ENCODE data around the gene SUMO3.

The SUMO3 gene

GRCh38 chr21:44766818-44767354 lies 51.0 kb downstream of the SUMO3 start:
- no peak overlapping the region for H3K4me3 ChIP-seq (ENCODE audit: low read depth, low read length)
- peaks cover 12% of the 10 kb centered on the region for H3K36me3 ChIP-seq (replicated peaks)
- no peaks in the 10 kb centered on the region for H3K27me3 ChIP-seq (replicated peaks)
- no peak overlapping the region for H3K27ac ChIP-seq
- no peak for TF ChIP-seq CTCF (IDR thresholded peaks at IDR 0.05; ENCODE audit: low read depth, low read length, missing control alignments)
- in situ Hi-C loops (cut with HindIII; ENCODE audit: low pct_ligation_motif_present, low sequenced_read_pairs), result no loop called here
- DNase-seq, result no peak

- H3K4me3 ChIP-seq (ENCODE audit: low read depth, low read length), result no peak overlapping the region
- H3K27me3 ChIP-seq (replicated peaks), result no peaks in the 10 kb centered on the region
- H3K27ac ChIP-seq, result no peak overlapping the region
- H3K36me3 ChIP-seq (replicated peaks), result peaks cover 12% of the 10 kb centered on the region
- no peak for DNase-seq
- TF ChIP-seq CTCF (IDR thresholded peaks at IDR 0.05; ENCODE audit: low read depth, low read length, missing control alignments), result no peak
- in situ Hi-C loops (cut with HindIII; ENCODE audit: low pct_ligation_motif_present, low sequenced_read_pairs), result no loop called here
Measured at GRCh38 chr21:44766014-44766817, 51.6 kb downstream of the SUMO3 start.

GRCh38 chr21:44765231-44766013 lies 52.4 kb downstream of the SUMO3 start:
- no peak for TF ChIP-seq CTCF (IDR thresholded peaks at IDR 0.05; ENCODE audit: low read depth, low read length, missing control alignments)
- Histone ChIP-seq H3K4me3 (ENCODE audit: low read depth, low read length) (no peak overlapping the region), H3K27ac (no peak overlapping the region), H3K36me3 (replicated peaks) (peaks cover 11% of the 10 kb centered on the region), H3K27me3 (replicated peaks) (no peaks in the 10 kb centered on the region)
- in situ Hi-C loops (cut with HindIII; ENCODE audit: low pct_ligation_motif_present, low sequenced_read_pairs), result no loop called here
- no peak for DNase-seq

- no peak for DNase-seq
- TF ChIP-seq CTCF (IDR thresholded peaks at IDR 0.05; ENCODE audit: low read depth, low read length, missing control alignments), result no peak
- Histone ChIP-seq H3K27ac (no peak overlapping the region), H3K4me3 (ENCODE audit: low read depth, low read length) (no peak overlapping the region), H3K27me3 (replicated peaks) (no peaks in the 10 kb centered on the region), H3K36me3 (replicated peaks) (peaks cover 6% of the 10 kb centered on the region)
- in situ Hi-C loops (cut with HindIII; ENCODE audit: low pct_ligation_motif_present, low sequenced_read_pairs), result no loop called here
Measured at GRCh38 chr21:44764319-44765230, 53.3 kb downstream of the SUMO3 start.

- Histone ChIP-seq H3K4me3 (ENCODE audit: low read depth, low read length) (no peak overlapping the region), H3K27me3 (replicated peaks) (no peaks in the 10 kb centered on the region), H3K27ac (no peak overlapping the region), H3K36me3 (replicated peaks) (peaks cover 4% of the 10 kb centered on the region)
- in situ Hi-C loops (cut with HindIII; ENCODE audit: low pct_ligation_motif_present, low sequenced_read_pairs), result no loop called here
- no peak for TF ChIP-seq CTCF (IDR thresholded peaks at IDR 0.05; ENCODE audit: low read depth, low read length, missing control alignments)
- no peak for DNase-seq
Measured at GRCh38 chr21:44763451-44764318, 54.2 kb downstream of the SUMO3 start.
